PFSK-1 (cell line): ENCODE data around the gene SMIM29.

Experiments used
- FOXP2 ChIP-seq: optimal IDR thresholded peaks from 2 replicates; pipeline ENCODE3; 2011; ENCODE audit warnings: borderline replicate concordance, control low read depth, inconsistent platforms; ENCODE audit not compliant: insufficient read depth; ENCODE audit errors: extremely low read length, extremely low read depth
- POLR2AphosphoS5 ChIP-seq: IDR thresholded peaks from 2 replicates; pipeline ENCODE4 v1.6.1; 2012; ENCODE audit warnings: low read depth, mild to moderate bottlenecking, control low read depth, low read length, moderate library complexity
- SIN3A ChIP-seq: IDR thresholded peaks from 2 replicates; pipeline ENCODE4 v1.6.1; 2012; ENCODE audit warnings: mild to moderate bottlenecking, low read length, moderate library complexity, borderline replicate concordance; ENCODE audit not compliant: insufficient read depth
- TAF1 ChIP-seq: IDR thresholded peaks from 2 replicates; pipeline ENCODE4 v1.6.1; 2012; ENCODE audit warnings: low read length, control low read depth, borderline replicate concordance; ENCODE audit not compliant: insufficient read depth

DNA sequence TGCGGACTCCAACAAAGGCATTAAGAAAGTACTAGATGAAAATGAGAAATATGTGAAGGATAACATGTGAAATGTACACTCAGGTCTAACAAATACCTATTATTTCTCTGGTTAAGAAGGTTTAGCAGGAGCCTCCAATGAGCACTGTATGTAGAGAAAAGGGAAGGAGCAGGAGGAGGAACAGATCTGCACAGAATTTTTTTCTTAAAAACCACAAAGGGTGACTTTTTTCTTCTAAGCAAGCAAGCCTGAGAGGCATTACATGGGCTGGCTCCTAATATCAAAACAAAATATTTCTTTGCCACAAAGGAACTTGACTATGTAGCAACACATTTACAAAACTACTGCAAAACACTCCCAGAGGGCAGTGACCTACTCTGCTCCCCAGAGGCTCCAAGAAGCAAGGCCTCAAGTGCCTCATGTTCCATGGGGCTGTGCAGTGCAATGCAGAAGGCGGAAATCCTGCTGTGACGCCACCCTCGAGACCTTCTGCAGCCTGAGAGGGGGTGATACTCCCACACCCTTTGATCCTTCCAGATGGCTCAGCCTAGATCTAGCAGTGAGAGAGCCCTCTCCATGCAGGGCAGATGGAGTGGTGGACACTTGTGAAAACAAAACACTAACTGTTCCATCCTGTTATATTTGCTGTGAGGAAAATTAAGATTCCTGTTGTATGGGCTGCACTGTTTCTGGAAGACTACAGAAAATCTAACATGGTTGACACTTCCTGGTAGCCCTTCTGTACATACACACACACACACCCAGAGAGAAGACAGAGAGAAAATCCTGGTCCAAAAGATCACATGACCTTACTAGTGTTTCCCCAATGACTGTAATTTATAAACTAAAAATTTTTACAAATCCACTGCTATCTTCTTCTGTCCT, 36.0 kb upstream of the SMIM29 start:
- TF ChIP-seq TAF1 (no peak), FOXP2 (no peak), SIN3A (no peak), POLR2AphosphoS5 (no peak)
